Central memory CD4-positive, alpha-beta T cell (primary cell): Measurements from ENCODE around the gene PSMC6.
A peak's percentile ranks its signal among the peaks of the same experiment; 100 is the strongest.

ENCODE experiments used
- DNase-seq: peaks from one replicate; pipeline ENCODE4 v3.0.0; 2022
- total RNA-seq, 3 experiments: gene quantifications; one replicate each; lab custom pipeline; 2026; lab: John Stamatoyannopoulos, UW

PSMC6 gene
- total RNA-seq, result 103 to 242 (median 143) reads per million in 3 experiments

DNA sequence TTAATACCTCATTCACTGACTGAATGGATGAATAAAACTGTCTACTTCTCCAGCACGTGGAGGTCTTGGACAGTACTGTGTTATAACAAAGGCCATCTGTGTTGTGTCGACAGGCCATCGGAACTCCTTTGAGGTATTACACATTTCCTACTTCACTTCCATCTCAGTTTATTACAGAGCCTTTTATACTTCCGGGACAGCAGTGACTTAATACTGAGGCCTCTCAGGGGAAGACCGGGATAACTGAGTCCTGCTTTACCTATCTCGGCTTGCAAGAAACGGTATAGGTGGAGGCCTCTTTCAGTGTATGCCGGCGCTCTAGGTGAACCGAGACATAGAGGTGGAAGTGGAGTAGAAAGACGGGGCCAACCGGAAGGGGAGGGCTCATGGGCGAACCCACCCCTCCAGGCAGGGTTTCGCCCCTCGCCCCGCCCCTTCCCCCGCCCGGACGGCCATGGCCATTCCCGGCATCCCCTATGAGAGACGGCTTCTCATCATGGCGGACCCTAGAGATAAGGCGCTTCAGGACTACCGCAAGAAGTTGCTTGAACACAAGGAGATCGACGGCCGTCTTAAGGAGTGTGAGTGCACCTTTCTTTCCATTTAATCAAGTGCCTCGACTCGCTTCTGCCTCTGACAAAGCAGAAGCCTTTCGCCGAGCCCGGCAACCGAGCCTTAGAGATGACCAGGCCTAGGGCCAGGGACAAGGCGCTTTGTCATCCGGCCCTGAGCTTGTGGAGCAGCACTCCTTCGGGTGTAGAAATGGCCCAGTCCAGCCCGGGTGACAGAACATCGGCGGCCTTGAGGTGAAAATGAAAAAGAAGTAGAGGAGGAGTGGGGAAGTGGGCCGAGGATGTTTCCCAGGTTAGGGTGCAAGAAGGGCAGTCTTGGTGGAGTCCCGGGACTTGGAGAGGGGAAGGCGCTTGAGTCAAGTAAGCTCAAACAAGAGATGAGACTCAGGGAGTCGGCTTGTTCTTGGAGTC is at the start of gene PSMC6:
TSS of gene PSMC6 (plus strand) at position 477 of the 983 bp plus-strand sequence. CDS start at position 497, 20 bp downstream.
- peak; percentile 88 for DNase-seq

DNA sequence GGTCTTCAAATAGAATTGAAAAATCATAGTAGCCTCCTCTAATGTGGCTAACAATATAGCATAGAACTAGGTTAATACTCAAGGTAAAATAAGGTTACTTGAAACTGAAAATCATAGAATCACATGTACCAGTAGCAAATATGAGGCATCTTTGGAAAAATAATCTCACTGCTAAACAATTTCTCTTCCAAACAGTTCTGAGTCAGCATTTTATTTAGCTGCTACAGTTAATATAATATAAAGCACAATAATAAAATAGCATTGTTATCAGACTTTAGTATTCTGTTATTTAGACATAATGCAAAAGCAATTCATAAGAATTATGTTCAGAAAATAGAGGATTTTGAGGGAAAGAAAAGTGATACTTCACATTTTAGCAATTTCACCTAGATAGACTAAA is 46.7 kb upstream of the PSMC6 start:
- no peak for DNase-seq

GRCh38 chr14:52660832-52661231 is 46.2 kb upstream of the PSMC6 start:
- no peak for DNase-seq

GRCh38 chr14:52661314-52661713 is 45.7 kb upstream of the PSMC6 start:
- no peak for DNase-seq

DNA sequence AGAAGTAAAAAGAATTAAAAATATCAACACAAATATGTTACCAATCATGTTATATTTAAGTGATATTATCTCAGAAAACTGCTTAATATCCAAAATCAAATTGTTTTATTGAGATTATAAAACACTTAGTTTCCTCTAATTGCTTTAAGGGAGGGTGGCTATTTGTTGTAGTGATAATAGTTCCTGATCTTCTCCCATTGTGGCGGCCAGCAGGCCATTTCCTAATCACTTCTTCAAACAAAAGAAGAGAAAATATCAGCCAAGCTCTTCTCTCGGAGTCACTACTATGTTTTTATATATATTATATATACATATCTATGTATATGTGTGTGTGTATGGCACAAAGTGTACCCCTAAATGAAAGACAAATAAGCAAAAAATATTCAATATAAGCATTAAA is 43.1 kb upstream of the PSMC6 start:
- no peak for DNase-seq

GRCh38 chr14:52678591-52678990 is 28.4 kb upstream of the PSMC6 start:
- peak; percentile 16 for DNase-seq

GRCh38 chr14:52683985-52684520 is 22.9 kb upstream of the PSMC6 start:
- DNase-seq, result no peak

DNA sequence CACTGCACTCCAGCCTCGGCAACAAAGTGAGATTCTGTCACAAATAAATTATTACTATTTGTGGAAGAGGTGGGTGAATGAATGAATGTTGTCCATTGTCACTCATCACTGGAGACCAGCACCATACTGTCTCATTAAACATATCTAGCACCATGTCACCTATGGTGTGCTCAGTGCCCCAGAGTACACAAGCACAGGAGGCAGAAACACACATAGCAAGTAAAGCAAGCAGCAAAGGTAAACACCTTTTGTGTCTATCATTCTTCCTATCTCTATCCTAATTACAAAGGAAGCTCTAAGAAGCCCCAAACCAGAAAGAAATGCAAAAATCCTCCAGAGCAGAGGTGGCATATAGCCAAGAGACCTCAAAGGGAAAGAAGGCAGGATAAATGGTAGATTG is 20.8 kb upstream of the PSMC6 start:
- no peak for DNase-seq

DNA sequence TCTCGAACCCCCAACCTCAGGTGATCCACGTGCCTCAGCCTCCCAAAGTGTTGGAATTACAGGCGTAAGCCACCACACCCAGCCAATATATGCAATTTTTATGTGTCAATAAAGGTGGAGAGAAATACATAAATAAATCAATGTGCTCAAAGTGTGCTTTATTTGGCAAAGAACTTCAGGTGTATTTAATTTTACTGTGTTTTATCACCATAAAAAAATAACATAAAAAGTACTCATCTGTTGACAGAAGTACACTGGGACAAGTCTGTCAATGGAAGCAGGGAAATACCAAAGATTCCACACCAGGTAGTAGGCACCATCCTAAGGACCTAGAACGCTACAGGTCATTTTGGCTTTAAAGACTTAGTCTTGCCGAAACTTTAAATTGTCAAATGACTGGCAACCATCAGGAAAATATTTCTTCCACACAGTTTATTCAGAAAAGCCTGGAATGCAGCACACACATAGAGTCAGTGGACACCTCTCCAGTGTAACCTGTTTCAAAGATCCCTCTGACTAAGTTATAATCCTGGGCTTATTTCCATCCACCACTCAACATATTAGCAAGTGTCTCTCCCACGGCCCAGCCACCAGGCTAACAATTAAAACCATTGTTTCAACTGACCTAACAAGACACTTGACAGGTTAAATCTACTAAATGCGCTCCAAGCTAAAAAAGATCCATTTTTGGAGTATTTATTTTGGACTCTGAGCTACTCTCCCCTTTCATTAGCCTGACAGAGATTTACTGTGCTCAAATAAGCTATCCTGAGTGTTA is 15.8 kb upstream of the PSMC6 start:
- DNase-seq, result no peak

- peak; percentile 30 for DNase-seq
These were observed 14.6 kb upstream of the PSMC6 start for GRCh38 chr14:52692248-52692962.

- no peak for DNase-seq
These were observed 14.0 kb upstream of the PSMC6 start for GRCh38 chr14:52693036-52693435.

DNA sequence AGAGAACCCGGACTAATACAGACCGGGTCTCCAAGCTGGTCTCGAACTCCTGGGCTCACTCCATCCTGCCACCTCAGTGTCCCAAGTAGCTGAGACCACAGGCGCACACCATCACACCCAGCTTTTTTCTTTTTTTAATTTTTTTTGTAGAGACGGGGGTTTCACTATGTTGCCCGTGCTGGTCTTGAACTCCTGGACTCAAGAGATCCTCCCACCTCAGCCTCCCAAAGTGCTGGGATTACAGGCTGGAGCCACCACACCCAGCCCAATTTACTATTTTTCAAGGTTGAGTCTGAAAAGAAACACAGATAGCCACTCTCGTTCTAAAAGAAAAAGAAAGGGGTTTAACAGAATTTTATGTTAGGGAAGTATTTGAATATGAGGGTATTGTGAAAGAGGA is 13.5 kb upstream of the PSMC6 start:
- DNase-seq, result no peak

- DNase-seq, result peak; percentile 74
These were observed 12.1 kb upstream of the PSMC6 start for GRCh38 chr14:52694761-52695480.

DNA sequence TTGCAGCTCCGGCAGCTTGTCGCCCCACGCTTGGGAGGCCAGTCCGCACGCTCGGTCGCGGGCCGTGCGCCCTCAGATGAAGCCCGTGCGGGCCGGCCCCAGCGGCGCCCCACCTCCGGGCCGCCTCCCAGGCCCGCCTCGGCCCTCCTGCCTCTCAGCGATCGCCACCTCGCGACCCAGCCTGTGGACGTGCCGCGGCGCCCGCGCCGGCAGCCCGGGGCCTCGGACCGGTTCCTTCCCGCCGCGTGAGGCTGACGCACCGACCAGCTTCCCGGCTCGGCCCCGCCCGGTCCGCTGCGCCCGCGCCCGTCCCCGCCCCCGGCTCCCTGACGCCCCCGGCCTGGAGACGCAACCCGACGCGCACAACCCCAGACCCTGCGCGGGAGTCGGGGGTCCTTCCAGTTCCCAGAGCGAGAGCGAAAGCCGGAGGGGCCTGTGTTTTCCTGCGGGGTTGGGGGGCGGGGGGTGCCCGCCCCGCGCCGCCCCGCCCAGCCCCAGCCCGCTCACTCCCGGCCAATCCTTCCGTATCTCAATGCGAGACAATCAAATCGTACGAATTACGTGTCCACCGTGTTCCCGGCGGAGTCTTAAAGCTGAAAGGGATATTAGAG is 11.4 kb upstream of the PSMC6 start, which contains the start of gene ERO1A:
TSS of gene ERO1A (minus strand) at position 78 of the 611 bp plus-strand sequence. CDS start at position 1, 77 bp downstream.
- DNase-seq, result peak; percentile 61

- DNase-seq, result no peak
These were observed 6.3 kb upstream of the PSMC6 start for GRCh38 chr14:52700701-52701172.

DNA sequence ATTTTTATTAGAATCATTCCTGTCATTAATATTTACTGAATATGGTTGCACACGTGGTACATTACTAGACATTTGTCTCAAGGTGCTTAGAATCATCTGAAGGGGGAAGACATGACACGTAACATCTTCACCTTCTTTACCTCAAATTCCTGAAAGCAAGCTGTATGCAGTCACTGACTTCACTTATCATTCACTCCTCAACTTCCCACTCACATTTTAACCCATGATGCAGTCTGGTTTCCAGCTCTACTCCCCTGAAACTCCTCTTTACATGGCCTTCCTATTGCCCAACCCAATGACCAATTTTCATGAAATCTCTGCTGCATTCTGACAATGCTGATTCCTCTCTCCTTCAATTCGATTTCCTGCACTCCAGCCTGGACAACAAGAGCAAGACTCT is 5.8 kb upstream of the PSMC6 start:
- DNase-seq, result no peak

- no peak for DNase-seq
These were observed 3.8 kb upstream of the PSMC6 start for GRCh38 chr14:52703225-52703624.

DNA sequence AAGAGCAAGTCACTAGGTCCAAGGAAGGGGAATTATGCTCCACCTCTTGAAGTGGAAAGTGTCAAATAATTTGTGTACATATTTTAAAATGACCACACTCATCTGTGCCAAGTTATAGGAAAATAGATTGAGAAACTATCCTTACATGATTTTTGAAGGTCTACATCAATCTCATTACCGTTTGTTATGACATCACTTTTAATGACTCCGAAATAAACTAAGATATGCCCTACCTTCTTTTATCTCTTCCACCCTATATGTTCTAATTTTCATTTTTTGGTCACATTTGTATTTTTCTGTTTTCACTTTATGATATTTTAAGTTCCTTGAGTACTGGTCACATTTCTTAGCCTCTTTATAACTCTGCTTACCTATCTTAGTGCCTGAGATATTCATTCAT is 3.3 kb upstream of the PSMC6 start:
- no peak for DNase-seq

DNA sequence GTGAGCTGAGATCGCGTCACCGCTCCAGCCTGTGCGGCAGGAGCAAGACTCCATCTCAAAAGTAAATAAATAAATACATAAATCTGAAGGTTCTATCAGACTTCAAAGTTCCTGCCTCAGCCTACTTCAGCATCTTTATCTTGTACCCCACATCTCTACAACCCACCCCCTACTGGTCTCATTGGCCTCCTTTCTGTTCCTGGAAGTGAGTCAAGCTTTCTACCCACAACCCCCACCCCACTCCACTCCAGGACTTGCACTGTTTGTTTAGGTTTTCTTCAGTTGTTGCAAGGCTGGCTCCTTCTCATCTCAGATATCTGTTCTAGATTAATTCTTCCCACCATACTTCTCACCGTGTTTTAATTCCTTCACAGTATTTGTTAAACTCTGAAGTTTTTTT is 714 bp upstream of the PSMC6 start:
- DNase-seq, result peak; percentile 43

DNA sequence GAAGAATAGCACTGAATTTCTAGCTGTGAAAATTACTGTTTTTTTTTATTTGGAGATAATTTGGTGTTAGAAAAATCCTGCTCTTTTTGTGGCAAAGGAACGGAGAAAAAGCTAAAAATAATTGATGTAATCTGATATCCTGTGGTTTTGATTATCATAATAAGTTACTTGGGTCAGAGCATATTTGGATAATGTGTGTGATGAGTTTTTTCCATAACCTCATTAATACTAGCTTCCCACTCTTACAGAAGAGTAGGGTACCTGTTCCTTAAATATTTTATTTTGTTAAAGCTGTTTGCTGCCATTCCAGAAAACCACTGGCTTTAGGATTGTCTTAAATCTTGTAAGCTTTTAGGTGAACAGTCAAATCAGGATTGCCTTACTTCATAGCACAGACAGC is 4.7 kb downstream of the PSMC6 start:
- DNase-seq, result no peak

DNA sequence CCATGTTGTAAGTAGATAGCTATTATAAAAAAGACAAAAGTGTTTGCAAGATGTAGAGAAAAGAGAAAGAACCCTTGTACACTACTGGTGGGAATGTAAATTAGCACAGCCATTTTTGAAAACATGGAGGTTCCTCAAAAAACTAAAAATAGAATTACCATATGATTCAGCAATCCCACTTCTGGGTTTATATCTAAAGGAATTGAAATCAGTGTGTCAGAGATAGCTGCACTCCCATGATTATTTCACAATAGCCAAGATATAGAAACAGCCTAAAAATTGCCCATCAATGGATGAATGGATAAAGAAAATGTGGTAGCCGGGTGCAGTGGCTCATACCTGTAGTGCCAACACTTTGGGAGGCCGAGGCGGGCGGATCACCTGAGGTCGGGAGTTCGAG is 9.2 kb downstream of the PSMC6 start:
- no peak for DNase-seq
